Spleen (tissue), 11 donors: ENCODE measurements around the gene GPBP1. TPM values are rescaled to one million over a fixed set of nuclear protein-coding genes. Genes with fewer than 3 reads are reported as not detected.
A peak's percentile ranks its signal among the peaks of the same experiment; 100 is the strongest.
"Not testable (repeated sequence)": the region's sequence is repeated elsewhere in the genome, so short reads cannot be mapped to it uniquely, and the experiment has no call there.

Experiments used
- DNase-seq: peaks from one replicate; pipeline ENCODE4 v3.0.0-alpha.2; 2020
- H3K27ac ChIP-seq, 8 donors: fragments of 200-600 bp; sonication (generic) in 7 of 8; 1 replicate in 4 of 8; 2 replicates in 4 of 8; pipeline versions ENCODE4 v1.5.0 to v1.8.0; 2016 to 2021; ENCODE audit warnings: inconsistent platforms in 4 of 8, mild to moderate bottlenecking in 4 of 8, moderate library complexity in 1 of 8
- H3K27me3 ChIP-seq, 7 donors: fragments of 200-600 bp; sonication (generic) in 6 of 7; replicated peaks in 1 of 7; 1 replicate in 4 of 7; 2 replicates in 3 of 7; pipeline versions ENCODE4 v1.5.0 to v1.8.0; 2016 to 2021; ENCODE audit warnings: inconsistent platforms in 3 of 7, mild to moderate bottlenecking in 1 of 7
- H3K36me3 ChIP-seq, 6 donors: fragments of 200-600 bp; sonication (generic) in 5 of 6; 1 replicate in 4 of 6; 2 replicates in 2 of 6; pipeline versions ENCODE4 v1.5.0 to v1.8.0; 2016 to 2021; ENCODE audit warnings: inconsistent platforms in 2 of 6
- H3K4me1 ChIP-seq, 6 donors: fragments of 200-600 bp; sonication (generic) in 5 of 6; 1 replicate in 3 of 6; 2 replicates in 3 of 6; pipeline versions ENCODE4 v1.5.0 to v1.8.0; 2016 to 2021; ENCODE audit warnings: inconsistent platforms in 3 of 6
- H3K4me3 ChIP-seq, 8 donors: fragments of 200-600 bp; sonication (generic) in 7 of 8; 1 replicate in 4 of 8; 2 replicates in 4 of 8; pipeline versions ENCODE4 v1.5.0 to v1.8.0; 2016 to 2021; ENCODE audit warnings: inconsistent platforms in 4 of 8, mild to moderate bottlenecking in 4 of 8, moderate library complexity in 2 of 8
- H3K9me3 ChIP-seq, 8 donors: fragments of 200-600 bp; sonication (generic) in 7 of 8; 1 replicate in 4 of 8; 2 replicates in 4 of 8; pipeline versions ENCODE4 v1.5.0 to v1.8.0; 2016 to 2021; ENCODE audit warnings: inconsistent platforms in 4 of 8
- CTCF ChIP-seq, 11 experiments: fragments of 200-600 bp in 7 of 11; fragments of 450-650 bp in 4 of 11; sonication (generic) in 4 of 11; IDR thresholded peaks in 8 of 11; conservative IDR thresholded peaks in 3 of 11; 1 replicate in 7 of 11; 2 replicates in 4 of 11; pipeline versions ENCODE4 v1.4.0 to v1.8.0; 2016 to 2021; ENCODE audit warnings: antibody characterized with exemption in 11 of 11, inconsistent platforms in 4 of 11, mild to moderate bottlenecking in 1 of 11
- POLR2A ChIP-seq, 3 donors: fragments of 450-650 bp; IDR thresholded peaks; one replicate each; pipeline ENCODE4 v1.5.1; 2017; ENCODE audit warnings: antibody characterized with exemption in 3 of 3, mild to moderate bottlenecking in 1 of 3
- POLR2AphosphoS5 ChIP-seq, 3 donors: sonication (generic); formaldehyde crosslinking; IDR thresholded peaks; one replicate each; pipeline ENCODE4 v1.5.1; 2017; ENCODE audit warnings: antibody characterized with exemption in 3 of 3
- WGBS, 5 donors: extraction: QIAGEN DNeasy Blood & Tissue Kit in 3 of 5; methylation state at CpG; one replicate each; pipeline versions ENCODE4 v1.1.5 to v1.1.7; 2013 to 2018; 5-methylcytosine and 5-hydroxymethylcytosine counted together
- intact Hi-C: fragments of 100-400 bp; cut with DNase I; formaldehyde crosslinking; loops from one replicate; pipeline ENCODE4 v1.15.0; 2023; ENCODE audit warnings: low total_unique reads
- polyA plus RNA-seq, 3 donors: library from polyadenylated mRNA; stranded (reverse); fragments of 200-250 nt; gene quantifications; one replicate each; pipeline ENCODE4 v1.2.1, GENCODE V29; 2013
- total RNA-seq, 7 donors: library from RNA; depleted of rRNA in 3 of 7; stranded (reverse); fragments of >200 nt in 3 of 7; fragmentation: NEBNext Ultra II Directional in 4 of 7; extraction: Animal tissue kit (Norgen Biotek cat#: 25700) in 4 of 7; gene quantifications; one replicate each; pipeline versions ENCODE4 v1.1.0 to v1.2.1, GENCODE V29; 2016 to 2021
- donor health status: healthy with polysubstance abuse.
- donor health status: DM: no; HTN: no; CAD: no; lungs with moderate emphysema.
- donor health status: DM: no; HTN: no; CAD: no.
- donor health status: Bipolar disorder and iron deficiency.
- donor health status: healthy.
- donor health status: DM: no; HTN: no; CAD: no.
- donor health status: DM: yes; HTN: yes; CAD: no.

GPBP1 gene
- total and polyA plus RNA-seq, 10 donors = 58.0 to 118 (median 87.1) TPM

DNA sequence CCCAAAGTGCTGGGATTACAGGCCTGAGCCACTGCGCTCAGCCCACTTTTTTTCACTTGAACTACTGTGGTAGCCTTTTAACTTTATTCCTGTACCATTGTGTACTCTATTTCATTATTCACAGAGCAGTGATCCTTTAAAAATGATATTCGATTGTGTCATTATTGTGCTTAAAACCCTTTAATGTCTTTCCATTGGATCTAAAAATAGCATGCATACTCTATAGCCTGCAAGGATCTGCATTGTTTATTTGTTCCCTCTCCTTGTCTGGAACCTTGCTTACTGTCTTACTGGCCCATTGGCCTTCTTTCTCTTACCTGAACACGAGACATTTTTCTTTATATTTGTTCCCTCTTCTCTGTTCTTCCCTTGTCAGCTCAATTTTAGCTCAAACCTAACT is 15.7 kb downstream of the GPBP1 start:
- intact Hi-C loops = no loop called here
- H3K9me3 ChIP-seq = no peaks in the 10 kb centered on the region
- H3K4me3 ChIP-seq = no peak overlapping the region
- DNase-seq = no peak
- H3K27me3 ChIP-seq = no peaks in the 10 kb centered on the region
- H3K36me3 ChIP-seq = peaks cover 0 to 41% (median 9%) of the 10 kb centered on the region in 6 donors
- H3K4me1 ChIP-seq = peaks cover 32 to 100% (median 79%) of the 10 kb centered on the region in 6 donors
- H3K27ac ChIP-seq = no peak overlapping the region
- WGBS, 5 donors = 80 to 93% (median 90%) methylated on average over 3 of the region's 3 CpGs
- TF ChIP-seq POLR2AphosphoS5 (IDR thresholded peaks at IDR 0.05) (no peak), CTCF (IDR thresholded peaks at IDR 0.05 in 8 of 11, conservative IDR thresholded peaks at IDR 0.05 in 3 of 11) (no peak), POLR2A (IDR thresholded peaks at IDR 0.05) (no peak)

GRCh38 chr5:57190593-57190992 is 16.7 kb downstream of the GPBP1 start:
- Histone ChIP-seq H3K27me3 (no peaks in the 10 kb centered on the region), H3K4me3 (no peak overlapping the region), H3K27ac (no peak overlapping the region), H3K4me1 (peaks cover 29 to 100% (median 71%) of the 10 kb centered on the region in 6 donors), H3K36me3 (peaks cover 0 to 49% (median 9%) of the 10 kb centered on the region in 6 donors), H3K9me3 (no peaks in the 10 kb centered on the region)
- no peak for DNase-seq
- no peak for TF ChIP-seq POLR2A (IDR thresholded peaks at IDR 0.05)
- TF ChIP-seq CTCF (IDR thresholded peaks at IDR 0.05 in 8 of 11, conservative IDR thresholded peaks at IDR 0.05 in 3 of 11) = no peak
- no peak for TF ChIP-seq POLR2AphosphoS5 (IDR thresholded peaks at IDR 0.05)
- 83 to 96% (median 85%) methylated on average over 2 of the region's 2 CpGs for WGBS, 5 donors
- intact Hi-C loops = no loop called here

DNA sequence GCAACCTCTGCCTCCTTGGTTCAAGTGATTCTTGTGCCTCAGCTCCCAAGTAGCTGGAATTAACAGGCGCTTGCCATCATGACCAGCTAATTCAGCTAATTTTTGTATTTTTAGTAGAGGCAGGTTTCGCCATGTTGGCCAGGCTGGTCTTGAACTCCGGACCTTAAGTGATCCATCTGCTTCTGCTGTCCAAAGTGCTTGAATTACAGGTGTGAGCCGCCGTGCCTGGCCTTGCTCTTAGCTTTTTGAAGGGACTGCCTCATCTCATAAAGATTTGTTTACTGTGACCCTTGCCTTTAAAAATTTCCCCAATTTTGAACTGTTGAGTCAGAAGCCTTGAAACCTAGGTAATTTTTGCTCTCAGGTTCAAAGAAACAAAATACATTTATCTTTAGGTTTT is 17.3 kb downstream of the GPBP1 start:
- no peak overlapping the region for H3K4me3 ChIP-seq
- H3K4me1 ChIP-seq = peaks cover 24 to 100% (median 65%) of the 10 kb centered on the region in 6 donors
- H3K27ac ChIP-seq = no peak overlapping the region
- WGBS, 5 donors = 91 to 98% (median 95%) methylated on average over 5 of the region's 5 CpGs
- no peaks in the 10 kb centered on the region for H3K9me3 ChIP-seq
- DNase-seq = no peak
- intact Hi-C loops = no loop called here
- peaks cover 0 to 54% (median 10%) of the 10 kb centered on the region in 6 donors for H3K36me3 ChIP-seq
- TF ChIP-seq POLR2AphosphoS5 (IDR thresholded peaks at IDR 0.05) (no peak), POLR2A (IDR thresholded peaks at IDR 0.05) (no peak), CTCF (IDR thresholded peaks at IDR 0.05 in 8 of 11, conservative IDR thresholded peaks at IDR 0.05 in 3 of 11) (no peak)
- no peaks in the 10 kb centered on the region for H3K27me3 ChIP-seq

DNA sequence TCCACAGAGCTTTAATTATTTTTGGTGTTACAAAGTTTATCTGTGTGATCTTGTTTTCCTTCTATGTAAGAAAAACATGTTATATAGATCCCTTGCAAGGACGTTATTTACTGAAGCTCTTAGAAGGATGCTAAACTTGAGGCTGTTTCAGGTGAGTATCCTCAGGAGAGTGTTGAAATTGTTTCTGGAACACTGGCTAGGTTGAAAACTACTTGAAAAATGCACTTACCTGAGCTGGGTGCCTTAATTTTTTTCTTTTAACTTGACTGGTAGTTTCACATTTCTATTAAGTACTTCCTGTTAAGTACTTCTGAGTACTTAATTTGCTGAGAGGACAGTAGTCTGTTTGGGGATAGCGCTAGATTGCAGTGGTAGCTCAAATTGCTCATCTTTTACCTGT is 18.1 kb downstream of the GPBP1 start:
- Histone ChIP-seq H3K36me3 (peaks cover 0 to 63% (median 16%) of the 10 kb centered on the region in 6 donors), H3K27me3 (no peaks in the 10 kb centered on the region), H3K4me1 (peaks cover 18 to 100% (median 58%) of the 10 kb centered on the region in 6 donors), H3K4me3 (no peak overlapping the region), H3K9me3 (no peaks in the 10 kb centered on the region), H3K27ac (no peak overlapping the region)
- 79 to 92% (median 85%) methylated on average over 2 of the region's 2 CpGs for WGBS, 5 donors
- intact Hi-C loops = no loop called here
- TF ChIP-seq POLR2AphosphoS5 (IDR thresholded peaks at IDR 0.05) = no peak
- TF ChIP-seq POLR2A (IDR thresholded peaks at IDR 0.05) = no peak
- TF ChIP-seq CTCF (IDR thresholded peaks at IDR 0.05 in 8 of 11, conservative IDR thresholded peaks at IDR 0.05 in 3 of 11) = no peak
- DNase-seq = no peak

DNA sequence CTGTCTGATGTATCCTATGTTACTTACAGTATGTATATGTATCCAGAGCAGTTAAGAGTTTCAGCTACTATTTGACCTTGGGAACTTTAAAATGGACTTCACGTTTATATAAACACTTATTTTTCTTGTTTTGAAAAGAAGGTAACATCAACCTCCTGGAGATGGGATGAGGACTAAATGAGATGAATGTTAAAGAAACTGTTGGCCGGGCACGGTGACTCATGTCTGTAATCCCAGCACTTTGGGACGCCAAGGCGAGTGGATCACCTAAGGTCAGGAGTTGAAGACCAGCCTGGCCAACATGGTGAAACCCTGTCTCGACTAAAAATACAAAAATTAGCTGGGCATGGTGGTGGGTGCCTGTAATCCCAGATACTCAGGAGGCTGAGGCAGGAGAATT is 19.0 kb downstream of the GPBP1 start:
- Histone ChIP-seq H3K4me1 (peaks cover 14 to 100% (median 53%) of the 10 kb centered on the region in 6 donors), H3K36me3 (peaks cover 0 to 71% (median 20%) of the 10 kb centered on the region in 6 donors)

More for the DNA sequence above, 19.0 kb downstream of the GPBP1 start:
- H3K27me3 ChIP-seq, H3K9me3 ChIP-seq, H3K4me3 ChIP-seq, H3K27ac ChIP-seq, intact Hi-C loops: not testable (repeated sequence)
- WGBS, 5 donors = 76 to 95% (median 88%) methylated on average over 6 of the region's 6 CpGs
- peak; percentile 55 for DNase-seq
